Gastrocnemius medialis (tissue), 4 donors: ENCODE results near the gene BCDIN3D. TPM values are rescaled to one million over a fixed set of nuclear protein-coding genes. Genes with fewer than 3 reads are reported as not detected.

ENCODE experiments used
- ATAC-seq, 2 donors: fragments of 150-250 bp; one replicate each; pipeline ENCODE4 v1.9.1; 2016
- DNase-seq, 2 donors: peaks; one replicate each; pipeline ENCODE4 v3.0.0-alpha.2; 2019
- H3K27ac ChIP-seq, 4 donors: fragments of 200-600 bp; sonication (generic); 1 replicate in 1 of 4; 2 replicates in 3 of 4; pipeline ENCODE4 v1.5.1; 2016 to 2018; ENCODE audit warnings: mild to moderate bottlenecking in 2 of 4, moderate library complexity in 1 of 4
- H3K27me3 ChIP-seq, 3 donors: fragments of 200-600 bp; sonication (generic) in 2 of 3; 1 replicate in 1 of 3; 2 replicates in 2 of 3; pipeline versions ENCODE4 v1.5.1 to v1.6.0; 2016 to 2019; ENCODE audit warnings: mild to moderate bottlenecking in 1 of 3, moderate library complexity in 1 of 3
- H3K36me3 ChIP-seq, 2 donors: fragments of 200-600 bp; sonication (generic) in 1 of 2; one replicate each; pipeline ENCODE4 v1.5.1; 2017 to 2018
- H3K4me1 ChIP-seq, 2 donors: fragments of 200-600 bp; sonication (generic) in 1 of 2; one replicate each; pipeline ENCODE4 v1.5.1; 2016 to 2017; ENCODE audit warnings: mild to moderate bottlenecking in 2 of 2
- H3K4me3 ChIP-seq, 4 donors: fragments of 200-600 bp; sonication (generic) in 3 of 4; 1 replicate in 1 of 4; 2 replicates in 3 of 4; pipeline ENCODE4 v1.5.1; 2016 to 2019; ENCODE audit warnings: mild to moderate bottlenecking in 2 of 4
- H3K9me3 ChIP-seq, 3 donors: fragments of 200-600 bp; sonication (generic) in 2 of 3; 1 replicate in 1 of 3; 2 replicates in 2 of 3; pipeline ENCODE4 v1.5.1; 2016 to 2019
- POLR2A ChIP-seq, 2 donors: fragments of 450-650 bp; IDR thresholded peaks; one replicate each; pipeline ENCODE4 v1.6.1; 2017; ENCODE audit warnings: antibody characterized with exemption in 2 of 2, mild to moderate bottlenecking in 2 of 2, moderate library complexity in 2 of 2
- in situ Hi-C, 4 donors: fragments of 200-750 bp; cut with MboI; loops; one replicate each; pipeline versions ENCODE4 v1.15.0 to v1.8.0; 2017; ENCODE audit warnings: low sequenced_read_pairs in 4 of 4
- intact Hi-C: fragments of 100-400 bp; cut with DNase I; formaldehyde crosslinking; loops from one replicate; pipeline ENCODE4 v1.15.1; 2023; ENCODE audit warnings: low total_unique reads
- total RNA-seq, 4 donors: library from RNA; depleted of rRNA; stranded (reverse); fragments of >200 nt; gene quantifications; one replicate each; pipeline versions ENCODE4 v1.1.0 to v1.2.3, GENCODE V29; 2016
- TF ChIP-seq, protein P1 (sequence below), 5 experiments: fragments of 450-650 bp in 3 of 5; fragments of 200-600 bp in 2 of 5; sonication (generic) in 2 of 5; IDR thresholded peaks in 4 of 5; conservative IDR thresholded peaks in 1 of 5; 1 replicate in 4 of 5; 2 replicates in 1 of 5; pipeline ENCODE4 v1.5.1; 2016 to 2019; ENCODE audit warnings: antibody characterized with exemption in 5 of 5, mild to moderate bottlenecking in 3 of 5, moderate library complexity in 3 of 5

BCDIN3D gene
- total RNA-seq, 4 donors from 2014 or later = 1.2 to 2.7 (median 2.3) TPM

DNA sequence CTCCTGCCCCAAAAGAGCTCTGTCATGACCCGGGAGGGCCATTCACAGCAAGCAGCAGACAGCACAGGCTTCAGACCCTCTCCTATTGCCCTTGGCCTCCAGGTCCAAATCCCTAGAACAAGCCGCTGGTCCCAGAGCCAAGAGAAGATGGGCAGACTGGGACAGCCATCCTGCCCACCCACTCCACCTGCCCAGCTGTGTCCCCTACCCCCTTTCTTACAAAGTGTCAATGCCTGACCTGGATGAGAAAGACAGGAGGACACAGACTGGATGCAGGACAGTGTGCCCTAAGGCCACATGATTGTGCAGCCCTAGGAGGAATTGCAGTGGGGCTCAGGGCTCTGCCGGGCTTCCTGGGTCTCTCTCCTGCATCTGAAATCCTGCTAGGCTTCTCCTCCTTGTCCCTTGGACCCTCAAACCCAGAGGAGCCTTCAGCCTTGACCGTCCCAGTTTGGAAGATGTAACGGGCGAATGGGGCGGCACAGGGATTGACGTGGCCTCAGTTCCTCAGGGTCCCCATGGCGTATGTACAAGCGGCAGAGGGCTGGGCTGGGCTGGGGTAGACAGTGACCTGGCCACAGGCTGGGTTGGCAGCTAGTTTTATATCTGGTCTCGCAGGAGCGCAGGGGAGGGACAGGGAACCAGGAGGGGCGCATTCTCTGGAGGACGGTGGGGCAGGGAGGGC lies 27.1 kb upstream of the BCDIN3D start:
- no peak for DNase-seq
- Histone ChIP-seq H3K4me3 (no peak overlapping the region), H3K36me3 (no peaks in the 10 kb centered on the region), H3K9me3 (no peaks in the 10 kb centered on the region), H3K4me1 (peaks cover 10 to 19% of the 10 kb centered on the region in 2 donors), H3K27me3 (no peaks in the 10 kb centered on the region), H3K27ac (peak overlapping the region; percentile 25 to 41 (median 38))
- ATAC-seq = no peak
- TF ChIP-seq, protein P1, sequence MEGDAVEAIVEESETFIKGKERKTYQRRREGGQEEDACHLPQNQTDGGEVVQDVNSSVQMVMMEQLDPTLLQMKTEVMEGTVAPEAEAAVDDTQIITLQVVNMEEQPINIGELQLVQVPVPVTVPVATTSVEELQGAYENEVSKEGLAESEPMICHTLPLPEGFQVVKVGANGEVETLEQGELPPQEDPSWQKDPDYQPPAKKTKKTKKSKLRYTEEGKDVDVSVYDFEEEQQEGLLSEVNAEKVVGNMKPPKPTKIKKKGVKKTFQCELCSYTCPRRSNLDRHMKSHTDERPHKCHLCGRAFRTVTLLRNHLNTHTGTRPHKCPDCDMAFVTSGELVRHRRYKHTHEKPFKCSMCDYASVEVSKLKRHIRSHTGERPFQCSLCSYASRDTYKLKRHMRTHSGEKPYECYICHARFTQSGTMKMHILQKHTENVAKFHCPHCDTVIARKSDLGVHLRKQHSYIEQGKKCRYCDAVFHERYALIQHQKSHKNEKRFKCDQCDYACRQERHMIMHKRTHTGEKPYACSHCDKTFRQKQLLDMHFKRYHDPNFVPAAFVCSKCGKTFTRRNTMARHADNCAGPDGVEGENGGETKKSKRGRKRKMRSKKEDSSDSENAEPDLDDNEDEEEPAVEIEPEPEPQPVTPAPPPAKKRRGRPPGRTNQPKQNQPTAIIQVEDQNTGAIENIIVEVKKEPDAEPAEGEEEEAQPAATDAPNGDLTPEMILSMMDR (IDR thresholded peaks at IDR 0.05 in 4 of 5, conservative IDR thresholded peaks at IDR 0.05 in 1 of 5) = no peak
- TF ChIP-seq POLR2A (IDR thresholded peaks at IDR 0.05) = no peak
- intact Hi-C loops (loop anchor here (10.0 kb wide), 2 partner anchors 95 to 185 kb away; partner anchors contain the start of genes AQP5 and ASIC1), in situ Hi-C loops (no loop called here)

DNA sequence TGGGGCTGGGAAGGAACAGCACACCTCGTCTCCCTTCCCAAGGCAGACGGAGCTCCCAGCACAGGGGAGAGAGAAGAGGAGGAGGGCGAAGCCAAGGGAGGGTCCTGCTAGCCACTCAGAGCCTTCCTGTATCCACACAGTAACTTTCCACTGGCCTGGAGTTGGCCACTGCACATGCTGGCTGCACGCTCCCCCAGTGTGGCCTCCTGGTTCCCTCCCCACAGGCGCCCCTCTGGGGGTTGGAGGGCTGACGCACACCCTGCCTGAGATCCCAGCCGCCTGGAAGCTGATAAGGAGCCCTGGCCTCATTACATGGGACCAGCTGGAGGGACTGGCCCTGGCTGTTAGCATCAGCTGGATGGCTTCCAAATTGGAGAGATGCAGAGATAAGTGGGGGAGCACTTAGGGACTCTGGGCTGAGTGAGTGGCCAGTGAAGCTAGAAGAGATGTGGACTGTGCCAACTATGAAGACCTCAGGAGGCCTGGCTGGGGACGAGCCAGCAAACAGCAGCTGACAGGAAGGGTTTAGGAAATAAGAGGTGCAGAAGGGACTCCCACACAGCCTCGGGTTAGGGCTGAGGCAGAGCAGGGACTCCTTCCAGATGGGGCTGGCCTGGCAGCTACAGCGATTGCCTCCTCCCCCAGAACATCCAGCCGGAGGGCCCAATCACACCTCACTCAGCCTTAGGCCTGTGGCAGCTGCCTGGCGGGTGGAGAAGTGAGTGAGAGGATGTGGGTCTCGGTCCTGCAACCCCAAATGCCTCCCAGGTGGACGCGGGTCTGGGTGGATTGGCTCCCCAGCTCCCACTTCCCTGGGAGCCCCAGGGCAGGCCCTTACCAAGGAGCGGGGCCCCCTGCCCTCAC lies 26.3 kb upstream of the BCDIN3D start:
- Histone ChIP-seq H3K27me3 (no peaks in the 10 kb centered on the region), H3K4me1 (peaks cover 10 to 19% of the 10 kb centered on the region in 2 donors)

DNA sequence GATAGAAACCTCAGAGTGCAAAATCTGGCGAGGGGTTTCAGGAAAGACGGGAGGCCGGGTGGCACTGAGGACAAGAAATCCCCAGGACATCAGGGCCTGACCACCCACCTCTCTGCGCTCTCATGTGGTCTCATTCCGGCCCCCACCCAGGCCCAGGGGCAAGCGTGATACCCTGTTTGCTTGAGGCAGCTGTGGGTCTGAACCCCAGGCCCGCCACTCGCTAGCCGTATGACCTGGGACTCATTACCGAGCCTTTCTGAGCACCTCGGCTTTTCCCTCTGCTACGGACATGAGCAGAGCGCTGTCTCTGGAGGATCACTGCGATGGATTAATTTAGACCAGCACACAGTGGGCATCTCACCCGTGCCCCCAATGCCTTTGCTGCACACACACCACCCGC lies 25.5 kb upstream of the BCDIN3D start:
- H3K9me3 ChIP-seq = no peaks in the 10 kb centered on the region
- in situ Hi-C loops = no loop called here
- H3K36me3 ChIP-seq = no peaks in the 10 kb centered on the region
- DNase-seq = no peak
- TF ChIP-seq POLR2A (IDR thresholded peaks at IDR 0.05) = no peak
- TF ChIP-seq, protein P1 (IDR thresholded peaks at IDR 0.05 in 4 of 5, conservative IDR thresholded peaks at IDR 0.05 in 1 of 5) = no peak
- no peak overlapping the region for H3K4me3 ChIP-seq
- intact Hi-C loops = loop anchor here (10.0 kb wide), 2 partner anchors 96 to 186 kb away; partner anchors contain the start of genes AQP5 and ASIC1
- peak overlapping the region in 3 of 4 donors; percentile 6 to 41 (median 41) for H3K27ac ChIP-seq
- ATAC-seq = no peak
- no peaks in the 10 kb centered on the region for H3K27me3 ChIP-seq
- H3K4me1 ChIP-seq = peaks cover 10 to 19% of the 10 kb centered on the region in 2 donors

More for the DNA sequence above, 26.3 kb upstream of the BCDIN3D start:
- no peaks in the 10 kb centered on the region for H3K9me3 ChIP-seq
- TF ChIP-seq POLR2A (IDR thresholded peaks at IDR 0.05) = no peak
- TF ChIP-seq, protein P1 (IDR thresholded peaks at IDR 0.05 in 4 of 5, conservative IDR thresholded peaks at IDR 0.05 in 1 of 5) = no peak
- H3K27ac ChIP-seq = peak overlapping the region; percentile 25 to 41 (median 40)
- H3K36me3 ChIP-seq = no peaks in the 10 kb centered on the region
- intact Hi-C loops (loop anchor here (10.0 kb wide), 2 partner anchors 96 to 186 kb away; partner anchors contain the start of genes AQP5 and ASIC1), in situ Hi-C loops (no loop called here)
- ATAC-seq (peak; percentile 72 to 75), DNase-seq (peak; percentile 51 to 71)
- H3K4me3 ChIP-seq = no peak overlapping the region

DNA sequence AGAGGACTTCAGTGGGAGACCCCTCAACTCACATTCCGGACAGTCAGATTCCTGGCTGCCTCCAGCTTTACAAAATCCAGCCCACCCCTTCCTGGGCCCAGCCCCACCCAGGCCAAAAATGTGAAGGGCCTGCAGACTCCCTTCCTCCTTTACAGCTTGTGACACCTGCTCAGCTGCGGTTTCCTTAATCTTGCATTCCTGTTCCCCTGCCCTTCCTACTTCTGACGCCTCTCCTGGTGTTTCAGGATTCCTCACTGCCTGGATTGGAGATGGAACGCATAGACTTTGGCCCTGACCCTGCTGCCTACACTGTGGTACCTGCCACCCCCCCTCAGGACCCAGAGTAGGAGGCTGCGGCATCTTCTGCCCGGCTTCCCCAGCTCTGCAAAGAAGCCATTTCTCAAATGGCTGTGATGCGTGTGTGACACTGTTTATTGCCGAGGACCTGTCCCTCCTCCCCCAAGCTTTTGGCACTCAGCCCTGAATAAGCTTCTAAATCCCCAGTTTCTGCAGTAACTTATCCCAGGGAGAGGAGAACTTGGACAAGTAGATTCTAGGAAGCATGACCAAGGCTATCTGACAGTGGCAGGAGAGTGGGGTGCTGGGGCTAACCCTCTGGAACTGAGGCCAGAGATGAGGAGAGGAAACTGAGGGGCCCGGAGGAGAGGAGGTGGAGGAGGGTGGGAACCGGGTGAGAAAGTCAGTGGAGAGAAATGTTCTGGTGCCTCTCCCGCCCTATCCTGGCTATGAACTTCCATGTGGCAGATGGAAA lies 24.9 kb upstream of the BCDIN3D start:
- in situ Hi-C loops = no loop called here
- H3K4me1 ChIP-seq = peaks cover 10 to 19% of the 10 kb centered on the region in 2 donors
- no peak for ATAC-seq
- H3K4me3 ChIP-seq = no peak overlapping the region
- intact Hi-C loops = loop anchor here (1.0 to 10.0 kb wide), 3 partner anchors 91 to 187 kb away; partner anchors contain the start of genes AQP5 and ASIC1
- TF ChIP-seq POLR2A (IDR thresholded peaks at IDR 0.05) = no peak
- TF ChIP-seq, protein P1 (IDR thresholded peaks at IDR 0.05 in 4 of 5, conservative IDR thresholded peaks at IDR 0.05 in 1 of 5) = no peak
- H3K9me3 ChIP-seq = no peaks in the 10 kb centered on the region
- no peaks in the 10 kb centered on the region for H3K36me3 ChIP-seq
- H3K27me3 ChIP-seq = no peaks in the 10 kb centered on the region
- DNase-seq = no peak
- peak overlapping the region in 1 of 4 donors; percentile 6 for H3K27ac ChIP-seq
